Ishikawa (cell line): ENCODE results near the gene TMEM178B.

ENCODE experiments used
- CEBPB ChIP-seq: IDR thresholded peaks from 2 replicates; pipeline ENCODE4 v1.6.1; 2012
- CREB1 ChIP-seq: IDR thresholded peaks from 2 replicates; pipeline ENCODE4 v1.6.1; 2012; ENCODE audit warnings: low read depth
- EGR1 ChIP-seq: IDR thresholded peaks from 2 replicates; pipeline ENCODE4 v1.6.1; 2012
- EP300 ChIP-seq: IDR thresholded peaks from 2 replicates; pipeline ENCODE4 v1.6.1; 2012; ENCODE audit warnings: borderline replicate concordance
- FOXM1 ChIP-seq: IDR thresholded peaks from 2 replicates; pipeline ENCODE4 v1.6.1; 2012; ENCODE audit warnings: low read depth, borderline replicate concordance
- MAX ChIP-seq: IDR thresholded peaks from 2 replicates; pipeline ENCODE4 v1.6.1; 2012
- NFIC ChIP-seq: IDR thresholded peaks from 2 replicates; pipeline ENCODE4 v1.6.1; 2012
- RAD21 ChIP-seq: IDR thresholded peaks from 2 replicates; pipeline ENCODE4 v1.6.1; 2012; ENCODE audit warnings: low read depth
- REST ChIP-seq: IDR thresholded peaks from 2 replicates; pipeline ENCODE4 v1.6.1; 2012; ENCODE audit warnings: low read depth, mild to moderate bottlenecking
- TAF1 ChIP-seq: IDR thresholded peaks from 2 replicates; pipeline ENCODE4 v1.6.1; 2012; ENCODE audit warnings: low read depth, mild to moderate bottlenecking
- TCF12 ChIP-seq: IDR thresholded peaks from 2 replicates; pipeline ENCODE4 v1.6.1; 2012; ENCODE audit warnings: low read depth
- TEAD4 ChIP-seq: IDR thresholded peaks from 2 replicates; pipeline ENCODE4 v1.6.1; 2012
- USF1 ChIP-seq: IDR thresholded peaks from 2 replicates; pipeline ENCODE4 v1.6.1; 2012
- YY1 ChIP-seq: IDR thresholded peaks from 2 replicates; pipeline ENCODE4 v1.6.1; 2012; ENCODE audit warnings: low read depth
- ZBTB7A ChIP-seq: IDR thresholded peaks from 2 replicates; pipeline ENCODE4 v1.6.1; 2012; ENCODE audit warnings: low read depth

Gene TMEM178B

GRCh38 chr7:141484907-141485306 is 411.0 kb downstream of the TMEM178B start:
- no peak for TF ChIP-seq CEBPB
- TF ChIP-seq ZBTB7A = no peak
- TF ChIP-seq TEAD4 = no peak
- no peak for TF ChIP-seq EP300
- no peak for TF ChIP-seq NFIC
- no peak for TF ChIP-seq MAX
- no peak for TF ChIP-seq FOXM1
- no peak for TF ChIP-seq YY1
- TF ChIP-seq USF1 = no peak
- TF ChIP-seq REST = no peak
- TF ChIP-seq TAF1 = no peak
- TF ChIP-seq CREB1 = no peak
- no peak for TF ChIP-seq TCF12
- no peak for TF ChIP-seq RAD21
- no peak for TF ChIP-seq EGR1

- TF ChIP-seq EP300 (no peak), NFIC (no peak), YY1 (no peak), CEBPB (no peak), TCF12 (no peak), RAD21 (no peak), EGR1 (no peak), FOXM1 (no peak)
Measured at GRCh38 chr7:141486959-141487358, 413.1 kb downstream of the TMEM178B start.

- TF ChIP-seq EGR1 = no peak
- TF ChIP-seq REST = no peak
- TF ChIP-seq EP300 = no peak
- TF ChIP-seq NFIC = no peak
- no peak for TF ChIP-seq CREB1
- TF ChIP-seq RAD21 = no peak
- no peak for TF ChIP-seq FOXM1
- TF ChIP-seq TCF12 = no peak
- TF ChIP-seq CEBPB = no peak
- no peak for TF ChIP-seq USF1
- TF ChIP-seq YY1 = no peak
- no peak for TF ChIP-seq ZBTB7A
- no peak for TF ChIP-seq TEAD4
- TF ChIP-seq MAX = no peak
- TF ChIP-seq TAF1 = no peak
Measured at GRCh38 chr7:141490474-141490873, 416.6 kb downstream of the TMEM178B start.

GRCh38 chr7:141495057-141495456 is 421.2 kb downstream of the TMEM178B start:
- TF ChIP-seq RAD21 = no peak

- no peak for TF ChIP-seq TCF12
- no peak for TF ChIP-seq REST
- TF ChIP-seq RAD21 = no peak
- no peak for TF ChIP-seq FOXM1
- no peak for TF ChIP-seq USF1
- no peak for TF ChIP-seq TAF1
- no peak for TF ChIP-seq ZBTB7A
Measured at GRCh38 chr7:141497391-141497790, 423.5 kb downstream of the TMEM178B start.
